GM13977 (cell line): ENCODE results near the gene RGS17.

Experiments
- DNase-seq: peaks from one replicate; pipeline ENCODE4 v3.0.0; 2012; ENCODE audit warnings: low spot score
- in situ Hi-C: fragments of 300-500 bp; cut with MboI; formaldehyde crosslinking; loops from one replicate; pipeline ENCODE4 v1.12.0; 2022; ENCODE audit warnings: low sequenced_read_pairs, low pct_unique_long_range_greater_than_20kb, mixed read lengths, inconsistent platforms; ENCODE audit not compliant: unreplicated experiment
- TF ChIP-seq, protein P1 (sequence below): IDR thresholded peaks from 2 replicates; pipeline ENCODE4 v1.5.1; 2012; ENCODE audit warnings: mild to moderate bottlenecking, control low read depth; ENCODE audit not compliant: insufficient read depth; ENCODE audit errors: extremely low read depth, missing control alignments

RGS17 gene

DNA sequence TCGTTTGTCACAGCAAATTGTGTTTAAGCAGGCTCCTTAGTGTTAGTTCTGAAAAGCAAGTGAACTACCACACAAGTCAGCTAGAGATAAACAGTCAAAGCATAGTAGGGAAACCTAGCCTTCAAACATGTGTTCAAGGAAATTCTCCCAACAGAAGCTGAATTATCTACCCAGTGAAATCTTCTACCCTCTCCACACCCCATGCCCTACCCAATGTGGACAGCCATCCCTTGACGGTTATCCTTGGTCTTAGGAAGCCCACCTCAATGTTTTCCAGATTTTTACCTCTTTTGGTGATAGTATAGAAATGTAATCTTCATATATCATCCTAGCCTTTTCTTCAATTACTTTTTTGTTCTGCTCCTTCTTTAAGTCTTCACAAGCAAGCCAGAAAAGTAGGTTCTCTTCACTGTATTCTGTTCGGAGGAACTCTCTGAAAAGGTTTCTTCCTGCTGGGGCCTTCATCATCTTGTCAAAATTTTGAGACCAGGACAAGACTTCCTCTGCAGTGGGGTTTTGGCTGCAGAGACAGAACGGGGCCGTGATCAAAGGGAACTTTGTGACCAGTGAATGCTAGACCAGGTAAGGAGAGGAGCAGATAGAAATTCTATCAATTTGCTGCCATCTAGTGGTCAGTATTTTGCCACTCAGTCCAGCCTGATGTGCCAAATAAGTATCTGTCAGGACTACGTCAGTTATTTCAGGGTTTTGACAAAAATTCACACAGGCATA is 106.9 kb downstream of the RGS17 start:
- peak; percentile 59 for DNase-seq
- in situ Hi-C loops, result no loop called here
- TF ChIP-seq, protein P1, sequence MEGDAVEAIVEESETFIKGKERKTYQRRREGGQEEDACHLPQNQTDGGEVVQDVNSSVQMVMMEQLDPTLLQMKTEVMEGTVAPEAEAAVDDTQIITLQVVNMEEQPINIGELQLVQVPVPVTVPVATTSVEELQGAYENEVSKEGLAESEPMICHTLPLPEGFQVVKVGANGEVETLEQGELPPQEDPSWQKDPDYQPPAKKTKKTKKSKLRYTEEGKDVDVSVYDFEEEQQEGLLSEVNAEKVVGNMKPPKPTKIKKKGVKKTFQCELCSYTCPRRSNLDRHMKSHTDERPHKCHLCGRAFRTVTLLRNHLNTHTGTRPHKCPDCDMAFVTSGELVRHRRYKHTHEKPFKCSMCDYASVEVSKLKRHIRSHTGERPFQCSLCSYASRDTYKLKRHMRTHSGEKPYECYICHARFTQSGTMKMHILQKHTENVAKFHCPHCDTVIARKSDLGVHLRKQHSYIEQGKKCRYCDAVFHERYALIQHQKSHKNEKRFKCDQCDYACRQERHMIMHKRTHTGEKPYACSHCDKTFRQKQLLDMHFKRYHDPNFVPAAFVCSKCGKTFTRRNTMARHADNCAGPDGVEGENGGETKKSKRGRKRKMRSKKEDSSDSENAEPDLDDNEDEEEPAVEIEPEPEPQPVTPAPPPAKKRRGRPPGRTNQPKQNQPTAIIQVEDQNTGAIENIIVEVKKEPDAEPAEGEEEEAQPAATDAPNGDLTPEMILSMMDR, result peak; percentile 66

DNA sequence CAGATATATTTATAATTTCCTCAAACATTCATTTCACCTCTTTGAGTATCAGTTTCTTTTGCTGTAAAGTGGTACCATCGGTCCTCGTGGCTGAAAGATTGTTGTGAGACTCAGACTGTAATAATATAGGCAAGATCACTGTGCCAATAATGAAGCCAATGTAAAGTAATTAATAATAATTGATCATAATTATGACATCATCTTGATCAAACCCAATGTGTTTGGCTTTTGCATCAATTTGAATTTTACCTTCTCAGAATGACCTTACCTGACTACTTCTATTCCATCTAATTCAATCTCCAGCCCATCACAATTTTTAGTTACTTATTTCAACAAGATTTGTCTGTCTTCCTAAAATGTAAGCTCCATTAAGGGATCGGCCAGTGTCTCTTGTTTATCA is 112.7 kb downstream of the RGS17 start:
- TF ChIP-seq, protein P1, result no peak
- in situ Hi-C loops, result no loop called here
- DNase-seq, result no peak

DNA sequence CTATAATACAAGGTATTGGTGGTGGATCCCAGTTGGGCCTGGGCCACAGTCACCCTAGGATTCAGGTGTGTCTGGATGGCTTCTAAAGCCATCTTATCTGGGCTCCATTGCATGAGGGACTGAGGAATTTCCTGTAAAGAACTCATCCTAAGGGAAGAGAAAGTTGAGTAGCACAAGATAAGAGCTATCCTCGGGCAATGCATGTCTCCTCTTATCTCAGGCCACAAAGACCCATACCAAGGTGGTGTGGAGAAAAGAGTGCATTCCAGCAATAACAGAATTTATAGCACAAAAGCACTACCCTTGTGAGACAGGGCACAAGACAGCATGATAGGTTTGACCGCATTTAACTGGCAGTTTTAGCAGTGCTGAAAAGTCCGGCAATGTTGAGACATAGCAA is 114.2 kb downstream of the RGS17 start:
- TF ChIP-seq, protein P1, result no peak
- in situ Hi-C loops, result no loop called here
- DNase-seq, result no peak

DNA sequence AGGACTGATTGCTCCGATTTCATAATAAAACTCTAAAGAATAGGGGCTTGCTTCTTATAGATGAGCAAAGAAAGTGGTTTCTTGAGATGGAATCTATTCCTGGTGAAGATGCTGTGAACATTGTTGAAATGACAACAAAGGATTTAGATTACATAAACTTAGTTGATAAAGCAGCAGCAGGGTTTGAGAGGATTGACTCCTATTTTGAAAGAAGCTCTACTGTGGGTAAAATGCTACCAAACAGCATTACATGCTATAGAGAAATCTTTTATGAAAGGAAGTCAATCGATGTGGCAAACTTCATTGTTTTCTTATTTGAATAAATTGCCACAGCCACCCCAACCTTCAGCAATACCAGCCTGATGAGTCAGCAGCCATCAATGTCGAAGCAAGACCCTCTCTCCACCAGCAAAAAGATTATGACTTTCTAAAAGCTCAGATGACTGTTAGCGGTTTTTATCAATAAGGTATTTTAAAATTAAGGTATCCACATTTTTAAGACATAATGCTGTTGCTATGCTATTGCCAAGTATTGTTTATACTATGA is 115.9 kb downstream of the RGS17 start:
- TF ChIP-seq, protein P1, result no peak
- DNase-seq, result no peak
- in situ Hi-C loops, result no loop called here

DNA sequence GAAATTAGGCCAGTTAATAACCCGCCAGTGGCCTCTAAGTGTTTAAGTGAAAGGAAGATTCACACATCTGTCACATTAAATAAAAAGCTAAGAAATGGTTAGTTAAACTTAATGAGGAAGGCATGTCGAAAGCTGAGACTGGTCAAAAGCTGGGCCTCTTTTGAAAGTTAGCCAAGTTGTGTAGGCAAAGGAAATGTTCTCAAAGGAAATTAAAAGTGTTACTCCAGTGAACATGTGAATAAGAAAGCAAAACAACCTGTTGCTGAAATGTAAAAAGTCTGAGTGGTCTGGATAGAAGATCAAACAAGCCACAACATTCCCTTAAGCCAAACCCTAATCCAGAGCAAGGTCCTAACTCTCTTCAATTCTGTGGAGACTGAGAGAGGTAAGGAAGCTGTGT is 117.6 kb downstream of the RGS17 start:
- TF ChIP-seq, protein P1, result no peak
- in situ Hi-C loops, result no loop called here
- no peak for DNase-seq

DNA sequence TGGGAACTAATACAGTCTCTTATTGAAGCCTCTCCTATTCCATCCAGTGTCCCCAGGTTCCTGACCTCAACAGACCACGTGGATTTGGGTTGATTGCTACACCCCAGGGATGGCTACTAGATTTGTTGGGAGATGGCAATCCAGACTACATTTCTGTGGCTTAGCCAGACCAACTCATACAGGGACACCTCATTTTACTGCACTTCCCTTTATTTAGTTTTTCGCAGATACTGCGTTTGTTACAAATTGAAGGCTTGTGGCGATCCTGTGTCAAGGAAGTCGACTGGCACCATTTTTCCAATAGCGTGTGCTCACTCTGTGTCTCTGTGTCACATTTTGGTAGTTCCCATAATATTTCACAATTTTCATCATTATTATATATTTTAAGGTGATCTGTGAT is 118.2 kb downstream of the RGS17 start:
- in situ Hi-C loops, result no loop called here

More for the DNA sequence above, 118.2 kb downstream of the RGS17 start:
- DNase-seq, result no peak
- TF ChIP-seq, protein P1, result no peak
